Esophagus squamous epithelium (tissue), 5 donors: Measurements from ENCODE around the gene NR2E1. TPM values are rescaled to one million over a fixed set of nuclear protein-coding genes. Genes with fewer than 3 reads are reported as not detected.

Experiments
- DNase-seq: peaks from one replicate; lab custom pipeline; 2025; lab: John Stamatoyannopoulos, UW
- H3K27ac ChIP-seq, 4 donors: fragments of 200-600 bp; sonication (generic); one replicate each; pipeline ENCODE4 v1.5.1; 2016 to 2019; ENCODE audit warnings: mild to moderate bottlenecking in 1 of 4
- H3K27me3 ChIP-seq, 4 donors: fragments of 200-600 bp; sonication (generic); 1 replicate in 3 of 4; 2 replicates in 1 of 4; pipeline versions ENCODE4 v1.5.1 to v1.6.0; 2017 to 2021; ENCODE audit warnings: antibody characterized with exemption in 1 of 4
- H3K36me3 ChIP-seq, 3 donors: fragments of 200-600 bp; sonication (generic); one replicate each; pipeline ENCODE4 v1.5.1; 2016 to 2019
- H3K4me1 ChIP-seq, 3 donors: fragments of 200-600 bp; sonication (generic); one replicate each; pipeline ENCODE4 v1.5.1; 2017 to 2019
- H3K4me3 ChIP-seq, 4 donors: fragments of 200-600 bp; sonication (generic); 1 replicate in 3 of 4; 2 replicates in 1 of 4; pipeline ENCODE4 v1.5.1; 2016 to 2019; ENCODE audit warnings: mild to moderate bottlenecking in 2 of 4, moderate library complexity in 1 of 4
- H3K9me3 ChIP-seq, 3 donors: fragments of 200-600 bp; sonication (generic); one replicate each; pipeline ENCODE4 v1.5.1; 2016 to 2019
- CTCF ChIP-seq, 6 experiments: fragments of 450-650 bp in 4 of 6; fragments of 200-600 bp in 2 of 6; sonication (generic) in 2 of 6; IDR thresholded peaks; one replicate each; pipeline ENCODE4 v1.5.1; 2016 to 2019; ENCODE audit warnings: antibody characterized with exemption in 6 of 6, mild to moderate bottlenecking in 4 of 6, moderate library complexity in 4 of 6
- POLR2A ChIP-seq, 4 donors: fragments of 450-650 bp; IDR thresholded peaks; one replicate each; pipeline ENCODE4 v1.6.1; 2017; ENCODE audit warnings: antibody characterized with exemption in 4 of 4, mild to moderate bottlenecking in 4 of 4, moderate library complexity in 3 of 4
- WGBS, 2 donors: methylation state at CpG; one replicate each; pipeline ENCODE4 v1.1.5; 2018; 5-methylcytosine and 5-hydroxymethylcytosine counted together
- intact Hi-C: fragments of 100-400 bp; cut with DNase I; formaldehyde crosslinking; loops from one replicate; pipeline ENCODE4 v1.15.0; 2022
- total RNA-seq, 4 donors: library from RNA; depleted of rRNA; stranded (reverse); fragments of >200 nt; gene quantifications; one replicate each; pipeline ENCODE4 v1.1.0, GENCODE V29; 2016
- donor health status: DM: yes; HTN: yes; CAD: no.

NR2E1 gene
- total RNA-seq, 4 donors from 2014 or later, result not detected

- intact Hi-C loops, result no loop called here
- Histone ChIP-seq H3K9me3 (no peaks in the 10 kb centered on the region), H3K27me3 (peaks cover 12 to 100% (median 19%) of the 10 kb centered on the region in 4 donors), H3K27ac (no peak overlapping the region), H3K4me3 (peak overlapping the region; percentile 5 to 76 (median 59)), H3K4me1 (peaks cover 34 to 56% (median 38%) of the 10 kb centered on the region in 3 donors), H3K36me3 (no peaks in the 10 kb centered on the region)
- DNase-seq, result no peak
- TF ChIP-seq POLR2A (IDR thresholded peaks at IDR 0.05) (no peak), CTCF (IDR thresholded peaks at IDR 0.05) (no peak)
- 7 to 19% methylated on average over 36 to 49 of the region's 67 CpGs for WGBS, 2 donors
Observed at GRCh38 chr6:108118810-108119768, 46.7 kb upstream of the NR2E1 start.

GRCh38 chr6:108119769-108120141 is 46.1 kb upstream of the NR2E1 start:
- peak overlapping the region in 1 of 4 donors; percentile 63 for H3K4me3 ChIP-seq
- no peaks in the 10 kb centered on the region for H3K9me3 ChIP-seq
- H3K4me1 ChIP-seq, result peaks cover 29 to 49% (median 34%) of the 10 kb centered on the region in 3 donors
- TF ChIP-seq POLR2A (IDR thresholded peaks at IDR 0.05), result no peak
- no peak for TF ChIP-seq CTCF (IDR thresholded peaks at IDR 0.05)
- 46 to 74% methylated on average over 8 to 9 of the region's 24 CpGs for WGBS, 2 donors
- no peak for DNase-seq
- intact Hi-C loops, result no loop called here
- H3K36me3 ChIP-seq, result no peaks in the 10 kb centered on the region
- H3K27ac ChIP-seq, result no peak overlapping the region
- H3K27me3 ChIP-seq, result peaks cover 12 to 100% (median 19%) of the 10 kb centered on the region in 4 donors

GRCh38 chr6:108120311-108120710 is 45.5 kb upstream of the NR2E1 start:
- intact Hi-C loops, result no loop called here
- no peaks in the 10 kb centered on the region for H3K36me3 ChIP-seq
- no peak overlapping the region for H3K27ac ChIP-seq
- peaks cover 24 to 43% (median 29%) of the 10 kb centered on the region in 3 donors for H3K4me1 ChIP-seq
- DNase-seq, result no peak
- H3K4me3 ChIP-seq, result no peak overlapping the region
- TF ChIP-seq CTCF (IDR thresholded peaks at IDR 0.05) (no peak), POLR2A (IDR thresholded peaks at IDR 0.05) (no peak)
- peaks cover 12 to 100% (median 17%) of the 10 kb centered on the region in 4 donors for H3K27me3 ChIP-seq
- 56 to 63% methylated on average over 7 to 10 of the region's 12 CpGs for WGBS, 2 donors
- H3K9me3 ChIP-seq, result no peaks in the 10 kb centered on the region

- no peaks in the 10 kb centered on the region for H3K36me3 ChIP-seq
- no peak overlapping the region for H3K27ac ChIP-seq
- peaks cover 6 to 100% (median 16%) of the 10 kb centered on the region in 4 donors for H3K27me3 ChIP-seq
- H3K9me3 ChIP-seq, result no peaks in the 10 kb centered on the region
- intact Hi-C loops, result no loop called here
- DNase-seq, result no peak
- WGBS, 2 donors, result 65 to 68% methylated on average over 9 of the region's 10 CpGs
- peaks cover 20 to 32% (median 24%) of the 10 kb centered on the region in 3 donors for H3K4me1 ChIP-seq
- H3K4me3 ChIP-seq, result no peak overlapping the region
- TF ChIP-seq POLR2A (IDR thresholded peaks at IDR 0.05) (no peak), CTCF (IDR thresholded peaks at IDR 0.05) (no peak)
Observed at GRCh38 chr6:108121612-108122011, 44.2 kb upstream of the NR2E1 start.

- no peak for DNase-seq
- Histone ChIP-seq H3K9me3 (no peaks in the 10 kb centered on the region), H3K4me1 (peaks cover 5 to 13% (median 10%) of the 10 kb centered on the region in 3 donors), H3K4me3 (no peak overlapping the region), H3K27me3 (peaks cover 0 to 99% (median 4%) of the 10 kb centered on the region in 4 donors), H3K27ac (no peak overlapping the region), H3K36me3 (no peaks in the 10 kb centered on the region)
- TF ChIP-seq POLR2A (IDR thresholded peaks at IDR 0.05) (no peak), CTCF (IDR thresholded peaks at IDR 0.05) (no peak)
- WGBS, 2 donors, result 45 to 48% methylated on average over 8 of the region's 13 CpGs
- intact Hi-C loops, result no loop called here
Observed at GRCh38 chr6:108123481-108123929, 42.3 kb upstream of the NR2E1 start.
